CD4-positive, alpha-beta T cell treated with Interleukin-21 for 1 hour (primary cell): ENCODE data around the gene RPS28.
"Not testable (repeated sequence)": the region's sequence is repeated elsewhere in the genome, so short reads cannot be mapped to it uniquely, and the experiment has no call there.

Experiments
- DNase-seq: peaks from one replicate; pipeline ENCODE4 v3.0.0-alpha.2; 2020

RPS28 gene

GRCh38 chr19:8321986-8322637 is 816 bp downstream of the RPS28 start:
- no peak for DNase-seq

GRCh38 chr19:8322638-8322997 is 1.3 kb downstream of the RPS28 start:
- no peak for DNase-seq

GRCh38 chr19:8323781-8324185 is 2.5 kb downstream of the RPS28 start:
- DNase-seq, result no peak

- no peak for DNase-seq
Measured at GRCh38 chr19:8324186-8325050, 3.1 kb downstream of the RPS28 start.

- no peak for DNase-seq
Measured at GRCh38 chr19:8325454-8325853, 4.2 kb downstream of the RPS28 start.

- no peak for DNase-seq
Measured at GRCh38 chr19:8329996-8330395, 8.7 kb downstream of the RPS28 start.

GRCh38 chr19:8331263-8331845 is 10.1 kb downstream of the RPS28 start:
- no peak for DNase-seq

- no peak for DNase-seq
Measured at GRCh38 chr19:8332976-8333766, 11.9 kb downstream of the RPS28 start.

GRCh38 chr19:8333767-8334457 is 12.6 kb downstream of the RPS28 start:
- DNase-seq, result no peak

GRCh38 chr19:8334458-8335342 is 13.4 kb downstream of the RPS28 start:
- DNase-seq, result peak; percentile 22

- peak; percentile 23 for DNase-seq
Measured at GRCh38 chr19:8335343-8336071, 14.2 kb downstream of the RPS28 start.

GRCh38 chr19:8336072-8336569 is 14.8 kb downstream of the RPS28 start:
- no peak for DNase-seq

GRCh38 chr19:8336660-8337059 is 15.4 kb downstream of the RPS28 start:
- no peak for DNase-seq

GRCh38 chr19:8337728-8338127 is 16.4 kb downstream of the RPS28 start:
- DNase-seq, result no peak

GRCh38 chr19:8338835-8339234 is 17.5 kb downstream of the RPS28 start:
- DNase-seq, result no peak

GRCh38 chr19:8340341-8341096 is 19.2 kb downstream of the RPS28 start:
- no peak for DNase-seq

GRCh38 chr19:8341504-8341903 is 20.2 kb downstream of the RPS28 start:
- DNase-seq, result not testable (repeated sequence)

GRCh38 chr19:8342316-8342683 is 21.0 kb downstream of the RPS28 start:
- no peak for DNase-seq

GRCh38 chr19:8342684-8343482 is 21.6 kb downstream of the RPS28 start, which contains the start of gene KANK3:
Gene KANK3 (minus strand): TSS chr19:8343262. CDS start chr19:8337828, 5,434 bp downstream.
- DNase-seq, result peak; percentile 95
